DND-41 (cell line): ENCODE measurements around the gene TAP1.

Experiments used
- EZH2 ChIP-seq: IDR thresholded peaks from 3 replicates; pipeline ENCODE4 v1.6.1; 2012; ENCODE audit warnings: borderline replicate concordance, low read depth, mild to moderate bottlenecking, moderate library complexity, low read length, inconsistent platforms; ENCODE audit not compliant: severe bottlenecking
- TF ChIP-seq, protein P1 (sequence below): IDR thresholded peaks from 2 replicates; pipeline ENCODE4 v1.5.1; 2012; ENCODE audit warnings: borderline replicate concordance, low read length, moderate library complexity, mild to moderate bottlenecking; ENCODE audit not compliant: poor library complexity, severe bottlenecking; ENCODE audit errors: extremely low read depth

DNA sequence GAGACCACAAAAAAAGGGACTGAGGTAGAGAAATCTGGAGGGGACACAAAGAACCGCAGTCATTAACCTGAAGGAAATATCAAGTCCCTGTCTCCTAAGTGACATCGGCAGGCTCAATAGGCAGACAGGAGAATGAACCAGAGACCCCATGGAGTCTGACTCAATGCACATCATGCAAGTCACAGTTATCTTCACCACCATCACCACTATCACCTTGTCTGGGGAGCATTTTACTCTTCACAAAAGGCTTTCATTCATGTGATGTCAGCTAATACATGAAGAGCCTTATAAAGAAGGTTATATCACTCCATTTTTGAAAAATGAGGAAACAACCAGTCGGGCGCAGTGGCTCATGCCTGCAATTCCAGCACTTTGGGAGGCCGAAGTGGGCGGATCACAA is 4.4 kb downstream of the TAP1 start:
- TF ChIP-seq, protein P1, sequence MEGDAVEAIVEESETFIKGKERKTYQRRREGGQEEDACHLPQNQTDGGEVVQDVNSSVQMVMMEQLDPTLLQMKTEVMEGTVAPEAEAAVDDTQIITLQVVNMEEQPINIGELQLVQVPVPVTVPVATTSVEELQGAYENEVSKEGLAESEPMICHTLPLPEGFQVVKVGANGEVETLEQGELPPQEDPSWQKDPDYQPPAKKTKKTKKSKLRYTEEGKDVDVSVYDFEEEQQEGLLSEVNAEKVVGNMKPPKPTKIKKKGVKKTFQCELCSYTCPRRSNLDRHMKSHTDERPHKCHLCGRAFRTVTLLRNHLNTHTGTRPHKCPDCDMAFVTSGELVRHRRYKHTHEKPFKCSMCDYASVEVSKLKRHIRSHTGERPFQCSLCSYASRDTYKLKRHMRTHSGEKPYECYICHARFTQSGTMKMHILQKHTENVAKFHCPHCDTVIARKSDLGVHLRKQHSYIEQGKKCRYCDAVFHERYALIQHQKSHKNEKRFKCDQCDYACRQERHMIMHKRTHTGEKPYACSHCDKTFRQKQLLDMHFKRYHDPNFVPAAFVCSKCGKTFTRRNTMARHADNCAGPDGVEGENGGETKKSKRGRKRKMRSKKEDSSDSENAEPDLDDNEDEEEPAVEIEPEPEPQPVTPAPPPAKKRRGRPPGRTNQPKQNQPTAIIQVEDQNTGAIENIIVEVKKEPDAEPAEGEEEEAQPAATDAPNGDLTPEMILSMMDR = no peak
- TF ChIP-seq EZH2 = no peak
